ENCODE measurements around the gene DAB1.

- TF ChIP-seq CTCF (IDR thresholded peaks at IDR 0.05; ENCODE audit: poor library complexity, severe bottlenecking), result no peak
- no peak for TF ChIP-seq EP300 (conservative IDR thresholded peaks at IDR 0.05; ENCODE audit: poor library complexity, severe bottlenecking)
- no peak for TF ChIP-seq POLR2AphosphoS5 (IDR thresholded peaks at IDR 0.05)
- TF ChIP-seq SMC3 (conservative IDR thresholded peaks at IDR 0.05; ENCODE audit: poor library complexity), result no peak
- TF ChIP-seq TAF1 (IDR thresholded peaks at IDR 0.05; ENCODE audit: low read depth), result no peak
- TF ChIP-seq EZH2 (IDR thresholded peaks at IDR 0.05; ENCODE audit: borderline replicate concordance, insufficient read depth, low read length, poor library complexity, severe bottlenecking), result no peak
- no peak for TF ChIP-seq REST (IDR thresholded peaks at IDR 0.05; ENCODE audit: borderline replicate concordance)
- no peak for TF ChIP-seq MXI1 (conservative IDR thresholded peaks at IDR 0.05; ENCODE audit: poor library complexity, severe bottlenecking)
- no peak for TF ChIP-seq RAD21 (conservative IDR thresholded peaks at IDR 0.05)
Observed at GRCh38 chr1:57353654-57354053, 70.2 kb downstream of the DAB1 start.

Data from neural cell (in vitro differentiated cells).